Mesendoderm (in vitro differentiated cells): Measurements from ENCODE around the gene GK.

Experiments
- DNase-seq: peaks from one replicate; pipeline ENCODE4 v3.0.0; 2013
- H2AK5ac ChIP-seq: 2 replicates; pipeline ENCODE4 v1.6.1; 2013; ENCODE audit warnings: low read length, inconsistent platforms
- H2BK120ac ChIP-seq: 2 replicates; pipeline ENCODE4 v1.6.1; 2013; ENCODE audit warnings: low read depth, mild to moderate bottlenecking, low read length, moderate library complexity, mixed read lengths
- H2BK15ac ChIP-seq: replicated peaks from 2 replicates; pipeline ENCODE4 v1.6.1; 2013; ENCODE audit warnings: low read depth, mild to moderate bottlenecking, moderate library complexity
- H2BK5ac ChIP-seq: 2 replicates; pipeline ENCODE4 v1.6.1; 2013; ENCODE audit warnings: low read length, inconsistent platforms
- H3K18ac ChIP-seq: 2 replicates; pipeline ENCODE4 v1.6.1; 2013; ENCODE audit warnings: mild to moderate bottlenecking, low read length, mixed read lengths
- H3K23ac ChIP-seq: one replicate; pipeline ENCODE4 v1.6.1; 2013; ENCODE audit warnings: low read length
- H3K27ac ChIP-seq: 2 replicates; pipeline ENCODE4 v1.5.1; 2013; ENCODE audit warnings: low read depth, mild to moderate bottlenecking, inconsistent platforms, low read length, moderate library complexity
- H3K27me3 ChIP-seq: 2 replicates; pipeline ENCODE4 v1.6.1; 2013; ENCODE audit warnings: low read length, control low read depth, mild to moderate bottlenecking, inconsistent platforms; ENCODE audit not compliant: insufficient read depth, poor library complexity
- H3K36me3 ChIP-seq: 2 replicates; pipeline ENCODE4 v1.6.1; 2013; ENCODE audit warnings: low read length, inconsistent platforms; ENCODE audit not compliant: control insufficient read depth, insufficient read depth
- H3K4ac ChIP-seq: one replicate; pipeline ENCODE4 v1.6.1; 2013; ENCODE audit warnings: low read depth, mild to moderate bottlenecking, low read length, moderate library complexity
- H3K4me1 ChIP-seq: 2 replicates; pipeline ENCODE4 v1.6.1; 2013; ENCODE audit warnings: low read depth, low read length, inconsistent platforms; ENCODE audit not compliant: control insufficient read depth
- H3K4me2 ChIP-seq: 2 replicates; pipeline ENCODE4 v1.6.1; 2013; ENCODE audit warnings: low read length
- H3K4me3 ChIP-seq: 2 replicates; pipeline ENCODE4 v1.5.1; 2013; ENCODE audit warnings: mild to moderate bottlenecking, low read length
- H3K56ac ChIP-seq: one replicate; pipeline ENCODE4 v1.6.1; 2013; ENCODE audit warnings: low read length
- H3K79me1 ChIP-seq: 2 replicates; pipeline ENCODE4 v1.6.1; 2013; ENCODE audit warnings: low read length, inconsistent platforms
- H3K79me2 ChIP-seq: 2 replicates; pipeline ENCODE4 v1.6.1; 2013; ENCODE audit warnings: mild to moderate bottlenecking, low read length; ENCODE audit not compliant: control insufficient read depth, insufficient read depth
- H3K9ac ChIP-seq: 2 replicates; pipeline ENCODE4 v1.6.1; 2013; ENCODE audit warnings: low read length, inconsistent platforms
- H4K5ac ChIP-seq: one replicate; pipeline ENCODE4 v1.6.1; 2013; ENCODE audit warnings: low read length
- H4K8ac ChIP-seq: one replicate; pipeline ENCODE4 v1.6.1; 2013; ENCODE audit warnings: low read depth, mild to moderate bottlenecking, control low read depth, low read length, moderate library complexity
- WGBS: extraction: QIAGEN DNeasy Blood & Tissue Kit; methylation state at CpG from one replicate; pipeline ENCODE4 v1.1.7; 2013; ENCODE audit warnings: low lambda C conversion rate, missing lambda C conversion rate; ENCODE audit not compliant: insufficient coverage; ENCODE audit errors: extremely low coverage; 5-methylcytosine and 5-hydroxymethylcytosine counted together

GK gene

DNA sequence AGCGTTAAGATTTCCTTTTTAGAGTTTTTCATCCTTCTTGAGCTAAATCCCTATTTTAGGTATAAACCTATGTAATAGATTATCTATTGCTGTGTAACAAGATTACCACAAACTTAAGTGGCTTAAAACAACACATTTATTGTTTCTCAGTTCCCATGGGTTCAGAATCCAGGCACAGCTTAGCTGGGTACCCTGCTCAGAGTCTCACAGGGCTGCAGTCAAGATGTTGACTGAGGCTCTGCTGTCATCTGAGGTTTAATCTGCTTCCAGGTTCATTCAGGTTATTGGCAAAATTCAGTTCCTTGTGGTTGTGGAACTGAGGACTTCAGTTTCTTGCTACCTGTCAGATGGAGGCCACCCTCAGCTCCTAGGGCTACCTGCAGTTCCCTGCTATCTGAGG is 60.9 kb downstream of the GK start:
- Histone ChIP-seq H4K8ac (no peak overlapping the region), H2BK15ac (no peak overlapping the region), H3K4me2 (no peak overlapping the region), H2AK5ac (no peak overlapping the region), H3K36me3 (no peaks in the 10 kb centered on the region), H3K9ac (no peak overlapping the region), H3K27me3 (no peaks in the 10 kb centered on the region), H3K4ac (no peak overlapping the region), H3K56ac (no peak overlapping the region), H2BK120ac (no peak overlapping the region), H4K5ac (no peak overlapping the region), H3K4me1 (no peaks in the 10 kb centered on the region), H2BK5ac (no peak overlapping the region), H3K4me3 (no peak overlapping the region), H3K18ac (no peak overlapping the region), H3K79me2 (no peaks in the 10 kb centered on the region), H3K23ac (no peak overlapping the region), H3K27ac (no peak overlapping the region), H3K79me1 (no peaks in the 10 kb centered on the region)
- no CpG with 5 or more reads among the region's 1 CpG for WGBS
- no peak for DNase-seq

DNA sequence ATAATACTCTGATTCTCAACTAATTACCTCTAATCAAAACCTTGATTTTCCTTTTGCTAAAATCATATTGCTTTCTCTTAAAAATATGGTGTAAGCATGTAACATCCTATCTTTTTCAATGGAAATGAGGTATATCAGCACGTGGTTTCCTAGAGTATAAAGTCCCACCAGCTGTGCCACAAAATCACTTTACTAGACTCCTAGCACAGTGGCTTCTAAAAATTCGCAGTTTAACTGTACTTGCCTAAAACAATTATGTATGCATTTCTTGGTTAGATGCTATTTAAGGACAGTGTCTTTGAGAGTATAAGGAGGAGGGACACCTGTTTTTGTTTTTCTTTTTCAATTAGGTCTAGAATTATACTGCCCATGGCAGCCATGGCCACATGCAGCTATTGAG is 62.8 kb downstream of the GK start:
- Histone ChIP-seq H2BK5ac (no peak overlapping the region), H3K79me2 (no peaks in the 10 kb centered on the region), H3K23ac (no peak overlapping the region), H3K27ac (no peak overlapping the region), H2BK120ac (no peak overlapping the region), H4K8ac (no peak overlapping the region), H2AK5ac (no peak overlapping the region), H3K27me3 (no peaks in the 10 kb centered on the region), H2BK15ac (no peak overlapping the region), H3K4me2 (no peak overlapping the region), H3K4ac (no peak overlapping the region), H3K18ac (no peak overlapping the region), H3K56ac (no peak overlapping the region), H3K9ac (no peak overlapping the region), H3K4me3 (no peak overlapping the region), H3K36me3 (no peaks in the 10 kb centered on the region), H3K79me1 (no peaks in the 10 kb centered on the region), H3K4me1 (no peaks in the 10 kb centered on the region), H4K5ac (no peak overlapping the region)
- no peak for DNase-seq
- WGBS = no CpG with 5 or more reads among the region's 2 CpGs

DNA sequence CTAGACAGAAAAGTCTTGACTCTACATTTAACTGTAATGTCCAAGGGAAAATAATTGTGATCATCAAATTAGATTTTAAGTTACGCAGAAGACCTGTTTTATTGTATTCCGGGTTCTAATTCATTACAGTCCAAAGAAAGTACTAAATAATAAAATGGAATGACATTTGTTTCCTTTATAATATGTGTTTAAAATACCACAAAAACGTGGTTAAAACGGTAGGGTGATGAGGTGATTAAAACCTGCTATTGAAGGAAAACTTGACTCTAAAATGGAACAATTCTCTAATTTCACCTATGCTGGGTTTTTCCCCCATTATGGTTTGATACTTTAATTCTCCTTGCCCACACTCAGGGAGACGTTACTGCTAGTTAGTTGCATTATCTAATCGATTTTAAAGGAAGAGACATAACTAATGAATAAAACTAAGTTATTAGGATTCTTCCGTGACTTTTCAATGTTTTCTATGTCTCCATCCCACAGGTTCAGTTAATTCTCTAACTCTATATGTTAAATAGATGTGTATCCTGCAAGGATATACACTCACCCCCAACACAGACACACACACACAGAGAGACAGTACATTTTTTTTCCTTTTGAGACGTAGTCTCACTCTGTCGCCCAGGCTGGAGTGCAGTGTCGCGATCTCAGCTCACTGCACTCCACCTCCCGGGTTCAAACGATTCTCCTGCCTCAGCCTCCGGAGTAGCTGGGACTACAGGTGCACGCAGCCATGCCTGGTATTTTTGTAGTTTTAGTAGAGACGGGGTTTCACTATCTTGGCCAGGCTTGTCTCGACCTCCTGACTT is 80.8 kb downstream of the GK start:
- H3K36me3 ChIP-seq = no peaks in the 10 kb centered on the region
- H4K5ac ChIP-seq = no peak overlapping the region
- H3K18ac ChIP-seq = no peak overlapping the region
- no peak overlapping the region for H4K8ac ChIP-seq
- no peak overlapping the region for H3K4ac ChIP-seq
- no peak overlapping the region for H3K4me3 ChIP-seq
- H2BK15ac ChIP-seq = no peak overlapping the region
- no peak overlapping the region for H3K23ac ChIP-seq
- no CpG with 5 or more reads among the region's 17 CpGs for WGBS
- H2BK5ac ChIP-seq = no peak overlapping the region
- H3K27ac ChIP-seq = no peak overlapping the region
- H3K56ac ChIP-seq = no peak overlapping the region
- no peaks in the 10 kb centered on the region for H3K4me1 ChIP-seq
- no peak overlapping the region for H3K4me2 ChIP-seq
- DNase-seq = no peak
- no peak overlapping the region for H2BK120ac ChIP-seq
- no peaks in the 10 kb centered on the region for H3K27me3 ChIP-seq
- H3K79me1 ChIP-seq = no peaks in the 10 kb centered on the region
- H2AK5ac ChIP-seq = no peak overlapping the region
- H3K79me2 ChIP-seq = no peaks in the 10 kb centered on the region
- no peak overlapping the region for H3K9ac ChIP-seq

DNA sequence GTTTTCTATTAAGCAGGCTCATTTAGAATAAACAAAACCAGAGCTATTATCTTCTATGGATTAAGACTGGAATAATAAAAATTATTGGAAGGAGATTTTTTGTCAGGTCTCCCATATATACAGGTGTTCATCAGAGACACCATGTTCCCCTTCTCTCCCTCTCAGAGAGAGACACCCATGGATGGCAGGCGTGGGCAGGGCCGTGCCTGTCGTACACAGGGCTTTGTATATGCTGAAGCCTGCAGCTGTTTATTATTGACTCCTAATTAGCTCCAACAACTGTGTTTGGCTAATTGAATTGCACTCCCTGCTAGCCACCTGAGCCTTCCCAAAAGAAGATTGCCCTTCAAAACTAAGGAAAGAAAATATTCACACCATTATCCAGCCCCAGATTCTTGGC is 81.6 kb downstream of the GK start:
- no peak overlapping the region for H3K4me2 ChIP-seq
- no peak overlapping the region for H2BK5ac ChIP-seq
- H3K56ac ChIP-seq = no peak overlapping the region
- H3K36me3 ChIP-seq = no peaks in the 10 kb centered on the region
- no peak overlapping the region for H4K8ac ChIP-seq
- H3K18ac ChIP-seq = no peak overlapping the region
- H3K79me2 ChIP-seq = no peaks in the 10 kb centered on the region
- no peak for DNase-seq
- WGBS = no CpG with 5 or more reads among the region's 3 CpGs
- H2BK15ac ChIP-seq = no peak overlapping the region
- H3K27me3 ChIP-seq = no peaks in the 10 kb centered on the region
- no peaks in the 10 kb centered on the region for H3K4me1 ChIP-seq
- no peak overlapping the region for H3K9ac ChIP-seq
- no peak overlapping the region for H4K5ac ChIP-seq
- no peak overlapping the region for H2AK5ac ChIP-seq
- H2BK120ac ChIP-seq = no peak overlapping the region
- H3K4me3 ChIP-seq = no peak overlapping the region
- no peak overlapping the region for H3K23ac ChIP-seq
- no peak overlapping the region for H3K27ac ChIP-seq
- no peak overlapping the region for H3K4ac ChIP-seq
- no peaks in the 10 kb centered on the region for H3K79me1 ChIP-seq

DNA sequence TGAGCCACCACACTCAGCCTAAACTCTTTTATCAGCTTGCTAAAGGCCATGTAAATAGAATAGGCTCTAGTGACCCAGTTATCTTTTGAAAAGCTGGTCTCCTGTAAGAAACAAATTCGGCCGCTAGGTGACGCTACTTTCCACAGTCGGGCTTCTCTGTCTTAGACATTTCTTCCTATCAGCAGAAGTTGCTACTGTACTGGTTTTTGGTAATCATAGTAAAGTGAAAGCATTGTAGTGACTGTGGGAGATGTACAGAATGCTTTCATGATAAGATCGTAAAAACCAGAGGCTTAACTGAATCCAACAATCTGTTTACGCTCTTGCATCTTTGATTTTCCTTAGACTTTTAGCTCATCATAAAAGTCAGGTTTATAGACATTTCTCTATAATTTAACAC is 82.6 kb downstream of the GK start:
- no peaks in the 10 kb centered on the region for H3K4me1 ChIP-seq
- no peak overlapping the region for H3K56ac ChIP-seq
- no peaks in the 10 kb centered on the region for H3K27me3 ChIP-seq
- H2BK15ac ChIP-seq = no peak overlapping the region
- H3K9ac ChIP-seq = no peak overlapping the region
- peak; percentile 64 for DNase-seq
- no peak overlapping the region for H2BK120ac ChIP-seq
- WGBS = no CpG with 5 or more reads among the region's 6 CpGs
- no peak overlapping the region for H4K8ac ChIP-seq
- no peak overlapping the region for H3K18ac ChIP-seq
- no peak overlapping the region for H2AK5ac ChIP-seq
- no peak overlapping the region for H3K23ac ChIP-seq
- H3K27ac ChIP-seq = no peak overlapping the region
- no peak overlapping the region for H2BK5ac ChIP-seq
- no peaks in the 10 kb centered on the region for H3K79me1 ChIP-seq
- H3K36me3 ChIP-seq = no peaks in the 10 kb centered on the region
- no peak overlapping the region for H3K4ac ChIP-seq
- H4K5ac ChIP-seq = no peak overlapping the region
- H3K4me3 ChIP-seq = no peak overlapping the region
- no peaks in the 10 kb centered on the region for H3K79me2 ChIP-seq
- no peak overlapping the region for H3K4me2 ChIP-seq

DNA sequence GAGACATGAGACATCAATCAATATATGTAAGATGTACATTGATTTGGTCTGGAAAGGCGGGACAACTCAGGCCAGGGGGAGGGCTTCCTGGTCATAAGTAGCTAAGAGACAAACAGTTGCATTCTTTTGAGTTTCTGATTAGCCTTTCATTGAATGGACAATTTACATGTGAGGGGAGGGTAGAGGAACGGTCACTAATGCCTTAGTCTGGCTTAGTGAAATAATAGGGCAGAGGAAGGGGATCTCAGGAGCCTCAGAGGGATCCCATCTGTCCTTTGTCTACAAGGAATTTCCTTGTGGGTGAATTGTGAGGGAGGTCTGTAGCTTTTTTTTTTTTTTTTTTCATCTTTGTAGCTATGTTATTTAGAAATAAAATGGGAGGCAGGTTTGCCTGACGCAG is 88.3 kb downstream of the GK start:
- no peak overlapping the region for H2BK15ac ChIP-seq
- no CpG with 5 or more reads among the region's 3 CpGs for WGBS
- H4K5ac ChIP-seq = no peak overlapping the region
- no peak overlapping the region for H4K8ac ChIP-seq
- H3K9ac ChIP-seq = no peak overlapping the region
- no peak overlapping the region for H3K4me3 ChIP-seq
- H3K23ac ChIP-seq = no peak overlapping the region
- no peaks in the 10 kb centered on the region for H3K79me2 ChIP-seq
- H3K27ac ChIP-seq = no peak overlapping the region
- H2AK5ac ChIP-seq = no peak overlapping the region
- H3K79me1 ChIP-seq = no peaks in the 10 kb centered on the region
- no peaks in the 10 kb centered on the region for H3K4me1 ChIP-seq
- H2BK5ac ChIP-seq = no peak overlapping the region
- no peak overlapping the region for H3K4me2 ChIP-seq
- no peak overlapping the region for H2BK120ac ChIP-seq
- H3K36me3 ChIP-seq = no peaks in the 10 kb centered on the region
- H3K4ac ChIP-seq = no peak overlapping the region
- H3K27me3 ChIP-seq = no peaks in the 10 kb centered on the region
- DNase-seq = no peak
- no peak overlapping the region for H3K18ac ChIP-seq
- H3K56ac ChIP-seq = no peak overlapping the region
